ENCODE data around the gene DCTN4. TPM values are rescaled to one million over a fixed set of nuclear protein-coding genes. Genes with fewer than 3 reads are reported as not detected.
A peak's percentile ranks its signal among the peaks of the same experiment; 100 is the strongest.

Gene DCTN4
- total and polyA plus RNA-seq, 9 of the 15 experiments (the other 6 are each of a cell fraction or from before 2014, with no cell fraction given) = 20.4 to 64.9 (median 49.9) TPM

DNA sequence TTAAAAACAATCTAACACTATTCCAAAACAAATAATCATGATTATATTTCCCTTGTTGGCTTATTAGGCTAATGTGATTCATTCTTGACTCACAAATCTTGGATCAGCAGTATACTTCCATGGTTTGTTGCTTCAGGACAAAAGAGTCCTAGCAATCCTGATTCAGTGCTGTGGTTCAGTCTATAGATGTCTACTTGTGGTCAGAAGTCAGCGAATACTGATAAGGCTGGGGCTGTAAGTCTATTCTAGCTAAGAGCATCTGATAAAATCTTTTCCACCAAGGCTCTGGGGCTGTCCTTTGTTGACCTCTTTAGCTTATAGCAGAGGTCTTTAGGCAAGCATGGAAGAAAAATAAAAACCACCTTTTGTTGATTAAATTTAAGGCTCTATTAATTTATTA lies 15.3 kb upstream of the DCTN4 start (continued):
- TF ChIP-seq ZNF644 (tag; IDR thresholded peaks at IDR 0.05; ENCODE audit: low read depth) (peak; percentile 90), BMI1 (IDR thresholded peaks at IDR 0.05; ENCODE audit: low read length) (no peak), HMG20A (CRISPR knock-in tag; conservative IDR thresholded peaks at IDR 0.05) (0 out of 2 replicates have a peak, but pooled peaks have one; percentile 13), NR2C1 (IDR thresholded peaks at IDR 0.05) (0 out of 2 replicates have a peak, but pooled peaks have one; percentile 18), NR2C1 (tag; IDR thresholded peaks at IDR 0.05) (peak; percentile 36; the same call in 1 of the 2 replicates), ZBED1 (IDR thresholded peaks at IDR 0.05) (no peak), RNF2 (IDR thresholded peaks at IDR 0.05) (peak; percentile 66; the same call in 1 of the 2 replicates), NR4A1 (CRISPR knock-in tag; IDR thresholded peaks at IDR 0.05) (no peak), NR4A1 (tag; IDR thresholded peaks at IDR 0.05) (no peak), RAD21 (CRISPR knock-in tag; conservative IDR thresholded peaks at IDR 0.05 in 1 of 2, IDR thresholded peaks at IDR 0.05 in 1 of 2) (peak; percentile 17 to 20; a peak in 2 of 4 replicates), ZNF224 (CRISPR knock-in tag; IDR thresholded peaks at IDR 0.05) (no peak), ZNF507 (tag; conservative IDR thresholded peaks at IDR 0.05) (no peak), GATAD2A (IDR thresholded peaks at IDR 0.05) (0 out of 2 replicates have a peak, but pooled peaks have one; percentile 52), NR2C2 (CRISPR knock-in tag; IDR thresholded peaks at IDR 0.05) (no peak), NR2C2 (tag; IDR thresholded peaks at IDR 0.05) (peak; percentile 82), CBFA2T3 (IDR thresholded peaks at IDR 0.05) (peak; percentile 62), GABPA (tag; conservative IDR thresholded peaks at IDR 0.05; ENCODE audit: low read depth) (0 out of 2 replicates have a peak, but pooled peaks have one; percentile 2)
- TF ChIP-seq, protein P1, sequence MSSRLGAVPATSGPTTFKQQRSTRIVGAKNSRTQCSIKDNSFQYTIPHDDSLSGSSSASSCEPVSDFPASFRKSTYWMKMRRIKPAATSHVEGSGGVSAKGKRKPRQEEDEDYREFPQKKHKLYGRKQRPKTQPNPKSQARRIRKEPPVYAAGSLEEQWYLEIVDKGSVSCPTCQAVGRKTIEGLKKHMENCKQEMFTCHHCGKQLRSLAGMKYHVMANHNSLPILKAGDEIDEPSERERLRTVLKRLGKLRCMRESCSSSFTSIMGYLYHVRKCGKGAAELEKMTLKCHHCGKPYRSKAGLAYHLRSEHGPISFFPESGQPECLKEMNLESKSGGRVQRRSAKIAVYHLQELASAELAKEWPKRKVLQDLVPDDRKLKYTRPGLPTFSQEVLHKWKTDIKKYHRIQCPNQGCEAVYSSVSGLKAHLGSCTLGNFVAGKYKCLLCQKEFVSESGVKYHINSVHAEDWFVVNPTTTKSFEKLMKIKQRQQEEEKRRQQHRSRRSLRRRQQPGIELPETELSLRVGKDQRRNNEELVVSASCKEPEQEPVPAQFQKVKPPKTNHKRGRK (tag; IDR thresholded peaks at IDR 0.05) = no peak
- TF ChIP-seq, protein P2, sequence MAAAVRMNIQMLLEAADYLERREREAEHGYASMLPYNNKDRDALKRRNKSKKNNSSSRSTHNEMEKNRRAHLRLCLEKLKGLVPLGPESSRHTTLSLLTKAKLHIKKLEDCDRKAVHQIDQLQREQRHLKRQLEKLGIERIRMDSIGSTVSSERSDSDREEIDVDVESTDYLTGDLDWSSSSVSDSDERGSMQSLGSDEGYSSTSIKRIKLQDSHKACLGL (CRISPR knock-in tag; IDR thresholded peaks at IDR 0.05; ENCODE audit: borderline replicate concordance, poor library complexity, severe bottlenecking) = no peak
- TF ChIP-seq, protein P3, sequence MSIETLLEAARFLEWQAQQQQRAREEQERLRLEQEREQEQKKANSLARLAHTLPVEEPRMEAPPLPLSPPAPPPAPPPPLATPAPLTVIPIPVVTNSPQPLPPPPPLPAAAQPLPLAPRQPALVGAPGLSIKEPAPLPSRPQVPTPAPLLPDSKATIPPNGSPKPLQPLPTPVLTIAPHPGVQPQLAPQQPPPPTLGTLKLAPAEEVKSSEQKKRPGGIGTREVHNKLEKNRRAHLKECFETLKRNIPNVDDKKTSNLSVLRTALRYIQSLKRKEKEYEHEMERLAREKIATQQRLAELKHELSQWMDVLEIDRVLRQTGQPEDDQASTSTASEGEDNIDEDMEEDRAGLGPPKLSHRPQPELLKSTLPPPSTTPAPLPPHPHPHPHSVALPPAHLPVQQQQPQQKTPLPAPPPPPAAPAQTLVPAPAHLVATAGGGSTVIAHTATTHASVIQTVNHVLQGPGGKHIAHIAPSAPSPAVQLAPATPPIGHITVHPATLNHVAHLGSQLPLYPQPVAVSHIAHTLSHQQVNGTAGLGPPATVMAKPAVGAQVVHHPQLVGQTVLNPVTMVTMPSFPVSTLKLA (conservative IDR thresholded peaks at IDR 0.05) = no peak; a peak in 1 of 4 replicates
- TF ChIP-seq, protein P4, sequence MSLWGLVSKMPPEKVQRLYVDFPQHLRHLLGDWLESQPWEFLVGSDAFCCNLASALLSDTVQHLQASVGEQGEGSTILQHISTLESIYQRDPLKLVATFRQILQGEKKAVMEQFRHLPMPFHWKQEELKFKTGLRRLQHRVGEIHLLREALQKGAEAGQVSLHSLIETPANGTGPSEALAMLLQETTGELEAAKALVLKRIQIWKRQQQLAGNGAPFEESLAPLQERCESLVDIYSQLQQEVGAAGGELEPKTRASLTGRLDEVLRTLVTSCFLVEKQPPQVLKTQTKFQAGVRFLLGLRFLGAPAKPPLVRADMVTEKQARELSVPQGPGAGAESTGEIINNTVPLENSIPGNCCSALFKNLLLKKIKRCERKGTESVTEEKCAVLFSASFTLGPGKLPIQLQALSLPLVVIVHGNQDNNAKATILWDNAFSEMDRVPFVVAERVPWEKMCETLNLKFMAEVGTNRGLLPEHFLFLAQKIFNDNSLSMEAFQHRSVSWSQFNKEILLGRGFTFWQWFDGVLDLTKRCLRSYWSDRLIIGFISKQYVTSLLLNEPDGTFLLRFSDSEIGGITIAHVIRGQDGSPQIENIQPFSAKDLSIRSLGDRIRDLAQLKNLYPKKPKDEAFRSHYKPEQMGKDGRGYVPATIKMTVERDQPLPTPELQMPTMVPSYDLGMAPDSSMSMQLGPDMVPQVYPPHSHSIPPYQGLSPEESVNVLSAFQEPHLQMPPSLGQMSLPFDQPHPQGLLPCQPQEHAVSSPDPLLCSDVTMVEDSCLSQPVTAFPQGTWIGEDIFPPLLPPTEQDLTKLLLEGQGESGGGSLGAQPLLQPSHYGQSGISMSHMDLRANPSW (CRISPR knock-in tag; IDR thresholded peaks at IDR 0.05) = no peak
